Measurements from ENCODE around the gene PRELID3B. TPM values are rescaled to one million over a fixed set of nuclear protein-coding genes. Genes with fewer than 3 reads are reported as not detected.

The PRELID3B gene
- total RNA-seq, 3 donors from 2014 or later (not counting 1 experiment from before 2014, with no cell fraction given): 49.3 to 51.6 (median 51.4) TPM

DNA sequence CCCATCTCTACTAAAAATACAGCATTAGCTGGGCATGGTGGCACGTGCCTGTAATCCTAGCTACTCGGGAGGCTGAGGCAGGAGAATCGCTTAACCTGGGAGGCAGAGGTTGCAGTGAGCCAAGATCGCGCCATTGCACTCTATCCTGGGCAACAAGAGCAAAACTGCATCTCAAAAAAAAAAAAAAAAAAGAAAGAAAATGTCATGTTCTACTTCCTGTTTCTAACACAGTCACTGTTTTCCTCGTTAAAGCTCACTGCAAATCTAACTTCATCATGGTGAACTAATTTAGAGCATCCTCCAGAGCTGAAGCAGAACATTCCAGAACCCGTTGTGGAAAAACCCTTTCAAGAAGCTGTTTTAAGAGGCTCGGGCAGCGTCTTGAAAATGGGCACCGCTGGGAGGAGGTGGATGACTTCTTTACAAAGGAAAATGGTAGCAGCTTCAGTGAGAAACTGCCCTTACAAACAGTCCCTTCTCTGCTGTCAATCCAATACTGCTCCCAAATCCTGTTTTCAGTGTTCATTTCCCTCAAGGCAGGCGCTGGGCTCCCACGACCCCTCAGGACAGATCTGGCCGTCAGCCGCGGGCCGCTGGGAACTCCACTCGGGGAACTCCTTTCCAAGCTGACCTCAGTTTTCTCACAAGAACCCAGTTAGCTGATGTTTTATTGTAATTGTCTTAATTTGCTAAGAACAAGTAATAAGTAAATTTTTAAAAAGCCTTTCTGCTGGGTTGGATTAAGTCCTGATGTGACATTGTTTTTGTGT is 48.0 kb downstream of the PRELID3B start:
- Histone ChIP-seq H3K36me3 (ENCODE audit: control insufficient read depth, insufficient read depth, low read length) (peaks cover 83% of the 10 kb centered on the region), H3K27me3 (ENCODE audit: control insufficient read depth, insufficient read depth, low read length) (no peaks in the 10 kb centered on the region), H3K9me3 (ENCODE audit: control insufficient read depth, insufficient read depth, low read length) (no peaks in the 10 kb centered on the region), H3K4me1 (ENCODE audit: control insufficient read depth, insufficient read depth, low read length) (no peaks in the 10 kb centered on the region), H3K27ac (ENCODE audit: low read length) (no peak overlapping the region), H3K4me3 (ENCODE audit: low read length) (no peak overlapping the region)
- intact Hi-C loops (cut with micrococcal nuclease): no loop called here
- WGBS (ENCODE audit: insufficient coverage): 84% methylated on average over 17 of the region's 17 CpGs
- Mint-ChIP-seq H3K27me3 (ENCODE audit: low read depth in 2 of 2) (no peaks in the 10 kb centered on the region), H3K9me3 (no peaks in the 10 kb centered on the region), H3K36me3 (peaks cover 7% of the 10 kb centered on the region), H3K4me1 (peaks cover 0 to 4% of the 10 kb centered on the region in 2 donors), H3K4me3 (no peak overlapping the region), H3K27ac (peak overlapping the region in 1 of 2 donors; percentile 27)
- DNase-seq (no peak), ATAC-seq (no peak)
- TF ChIP-seq, protein P1, sequence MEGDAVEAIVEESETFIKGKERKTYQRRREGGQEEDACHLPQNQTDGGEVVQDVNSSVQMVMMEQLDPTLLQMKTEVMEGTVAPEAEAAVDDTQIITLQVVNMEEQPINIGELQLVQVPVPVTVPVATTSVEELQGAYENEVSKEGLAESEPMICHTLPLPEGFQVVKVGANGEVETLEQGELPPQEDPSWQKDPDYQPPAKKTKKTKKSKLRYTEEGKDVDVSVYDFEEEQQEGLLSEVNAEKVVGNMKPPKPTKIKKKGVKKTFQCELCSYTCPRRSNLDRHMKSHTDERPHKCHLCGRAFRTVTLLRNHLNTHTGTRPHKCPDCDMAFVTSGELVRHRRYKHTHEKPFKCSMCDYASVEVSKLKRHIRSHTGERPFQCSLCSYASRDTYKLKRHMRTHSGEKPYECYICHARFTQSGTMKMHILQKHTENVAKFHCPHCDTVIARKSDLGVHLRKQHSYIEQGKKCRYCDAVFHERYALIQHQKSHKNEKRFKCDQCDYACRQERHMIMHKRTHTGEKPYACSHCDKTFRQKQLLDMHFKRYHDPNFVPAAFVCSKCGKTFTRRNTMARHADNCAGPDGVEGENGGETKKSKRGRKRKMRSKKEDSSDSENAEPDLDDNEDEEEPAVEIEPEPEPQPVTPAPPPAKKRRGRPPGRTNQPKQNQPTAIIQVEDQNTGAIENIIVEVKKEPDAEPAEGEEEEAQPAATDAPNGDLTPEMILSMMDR (IDR thresholded peaks at IDR 0.05): no peak

DNA sequence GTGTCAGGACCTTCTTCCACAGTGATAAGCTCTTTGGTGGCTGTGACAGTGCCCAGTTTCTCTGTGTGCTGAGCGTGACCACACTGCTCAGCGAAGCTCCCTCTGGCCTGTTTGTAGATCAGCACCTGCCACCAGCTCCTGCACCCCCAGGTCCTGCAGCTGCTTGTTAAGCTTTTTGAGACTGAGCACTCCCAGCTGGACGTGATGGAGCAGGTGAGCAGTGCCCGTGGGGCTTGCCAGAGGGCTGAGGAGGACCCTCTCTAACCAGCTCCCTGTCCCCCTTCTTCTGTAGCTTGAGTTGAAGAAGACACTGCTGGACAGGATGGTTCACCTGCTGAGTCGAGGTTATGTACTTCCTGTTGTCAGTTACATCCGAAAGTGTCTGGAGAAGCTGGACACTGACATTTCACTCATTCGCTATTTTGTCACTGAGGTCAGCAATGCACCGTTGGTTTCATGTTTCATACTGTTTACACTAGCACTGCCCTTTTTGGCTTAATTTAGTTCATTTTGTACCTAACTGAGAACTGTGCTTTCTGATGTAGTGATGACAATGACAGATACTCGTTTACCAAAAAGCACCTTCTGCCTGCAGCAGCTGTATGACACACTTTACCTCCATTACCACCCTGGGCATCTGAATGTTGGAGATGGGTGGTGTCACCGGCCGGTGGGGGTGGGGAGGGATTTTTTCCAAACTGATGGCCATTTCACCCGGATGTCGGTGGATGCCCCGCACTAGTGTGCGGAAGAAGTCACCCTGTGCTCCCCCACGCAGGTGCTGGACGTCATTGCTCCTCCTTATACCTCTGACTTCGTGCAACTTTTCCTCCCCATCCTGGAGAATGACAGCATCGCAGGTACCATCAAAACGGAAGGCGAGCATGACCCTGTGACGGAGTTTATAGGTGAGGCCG is 49.0 kb downstream of the PRELID3B start:
- no peak overlapping the region for H3K4me3 Mint-ChIP-seq
- H3K9me3 Mint-ChIP-seq: no peaks in the 10 kb centered on the region
- 89% methylated on average over 21 of the region's 23 CpGs for WGBS (ENCODE audit: insufficient coverage)
- H3K4me1 Mint-ChIP-seq: peaks cover 0 to 4% of the 10 kb centered on the region in 2 donors
- intact Hi-C loops (cut with micrococcal nuclease): no loop called here
- no peaks in the 10 kb centered on the region for H3K27me3 ChIP-seq (ENCODE audit: control insufficient read depth, insufficient read depth, low read length)
- no peak for ATAC-seq
- TF ChIP-seq, protein P1 (IDR thresholded peaks at IDR 0.05): no peak
- no peak overlapping the region for H3K4me3 ChIP-seq (ENCODE audit: low read length)
- no peak overlapping the region for H3K27ac ChIP-seq (ENCODE audit: low read length)
- peaks cover 14% of the 10 kb centered on the region for H3K36me3 Mint-ChIP-seq
- H3K27ac Mint-ChIP-seq: no peak overlapping the region
- H3K4me1 ChIP-seq (ENCODE audit: control insufficient read depth, insufficient read depth, low read length): no peaks in the 10 kb centered on the region
- no peaks in the 10 kb centered on the region for H3K9me3 ChIP-seq (ENCODE audit: control insufficient read depth, insufficient read depth, low read length)
- H3K36me3 ChIP-seq (ENCODE audit: control insufficient read depth, insufficient read depth, low read length): peaks cover 88% of the 10 kb centered on the region
- no peaks in the 10 kb centered on the region for H3K27me3 Mint-ChIP-seq (ENCODE audit: low read depth in 2 of 2)
- no peak for DNase-seq

DNA sequence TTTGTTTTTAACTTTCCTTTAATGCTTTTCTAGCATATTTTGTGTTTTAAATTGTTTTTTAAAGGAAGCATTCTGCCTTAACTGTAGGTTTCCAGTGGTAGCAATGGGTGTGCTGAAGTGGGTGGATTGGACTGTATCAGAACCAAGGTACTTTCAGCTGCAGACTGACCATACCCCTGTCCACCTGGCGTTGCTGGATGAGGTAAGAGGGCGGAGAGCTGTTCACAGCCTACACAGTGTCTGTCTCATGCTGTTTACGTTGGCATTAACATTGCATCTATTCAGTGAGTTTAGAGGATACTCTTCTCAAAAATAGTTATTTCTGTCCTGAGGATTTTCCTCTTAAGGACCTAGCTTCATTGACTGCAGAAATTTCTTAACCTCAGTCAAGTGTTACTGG is 49.7 kb downstream of the PRELID3B start:
- Histone ChIP-seq H3K27me3 (ENCODE audit: control insufficient read depth, insufficient read depth, low read length) (no peaks in the 10 kb centered on the region), H3K4me3 (ENCODE audit: low read length) (no peak overlapping the region), H3K36me3 (ENCODE audit: control insufficient read depth, insufficient read depth, low read length) (peaks cover 94% of the 10 kb centered on the region), H3K4me1 (ENCODE audit: control insufficient read depth, insufficient read depth, low read length) (no peaks in the 10 kb centered on the region), H3K27ac (ENCODE audit: low read length) (no peak overlapping the region), H3K9me3 (ENCODE audit: control insufficient read depth, insufficient read depth, low read length) (no peaks in the 10 kb centered on the region)
- ATAC-seq (no peak), DNase-seq (no peak)
- no peaks in the 10 kb centered on the region for H3K9me3 Mint-ChIP-seq
- 98% methylated on average over 3 of the region's 3 CpGs for WGBS (ENCODE audit: insufficient coverage)
- no peak overlapping the region for H3K4me3 Mint-ChIP-seq
- H3K27ac Mint-ChIP-seq: peak overlapping the region in 1 of 2 donors; percentile 34
- H3K27me3 Mint-ChIP-seq (ENCODE audit: low read depth in 2 of 2): no peaks in the 10 kb centered on the region
- TF ChIP-seq, protein P1 (IDR thresholded peaks at IDR 0.05): no peak
- H3K36me3 Mint-ChIP-seq: peaks cover 15% of the 10 kb centered on the region
- intact Hi-C loops (cut with micrococcal nuclease): no loop called here
- H3K4me1 Mint-ChIP-seq: peaks cover 0 to 4% of the 10 kb centered on the region in 2 donors

All from natural killer cell (primary cell).